GM19193 (cell line): ENCODE data around the gene MRPS34.
A peak's percentile ranks its signal among the peaks of the same experiment; 100 is the strongest.

Source experiments
- POLR2A ChIP-seq: IDR thresholded peaks from 4 replicates; pipeline ENCODE4 v1.6.1; 2011; ENCODE audit not compliant: insufficient read depth, insufficient read length; ENCODE audit errors: extremely low read depth

Gene MRPS34

DNA sequence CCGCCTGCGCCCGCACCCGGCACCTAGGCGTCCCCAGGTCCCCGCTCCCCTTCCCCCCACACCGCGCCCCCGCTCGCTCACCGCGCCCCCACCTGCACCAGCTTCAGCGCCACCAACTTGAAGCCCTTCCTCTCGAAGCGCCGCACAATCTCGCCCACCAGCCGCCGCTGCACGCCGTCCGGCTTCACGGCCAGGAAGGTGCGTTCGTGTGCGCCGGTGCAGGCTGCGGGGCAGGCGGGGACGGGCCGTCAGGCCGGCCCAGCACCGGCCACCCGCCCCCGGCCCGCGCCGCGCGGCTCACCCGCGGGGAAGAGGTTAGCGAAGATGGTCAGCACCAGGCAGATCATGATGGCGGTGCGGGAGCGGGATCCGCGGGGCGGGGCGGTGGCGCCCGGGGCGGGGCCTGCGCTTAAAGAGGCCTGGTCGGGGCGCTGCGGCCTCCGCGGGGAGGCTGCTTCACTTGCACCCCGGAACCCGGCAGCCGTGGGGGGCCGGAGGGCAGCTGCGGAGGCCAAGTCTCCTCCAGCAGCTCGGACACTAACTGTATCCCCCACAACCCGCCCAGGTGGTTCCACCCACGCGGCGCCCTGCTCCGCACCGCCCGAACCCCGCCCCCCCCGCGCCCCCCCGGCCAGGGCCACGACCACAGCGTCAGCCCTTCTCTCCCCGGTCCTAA, 1.6 kb downstream of the MRPS34 start, which contains the start of gene NME3:
NME3 (minus strand) TSS at position 356 of the 676 bp plus-strand sequence; CDS start at position 347, 9 bp downstream.
- TF ChIP-seq POLR2A: peak; percentile 42

GRCh38 chr16:1770328-1771187, 2.4 kb downstream of the MRPS34 start:
- peak; percentile 45 for TF ChIP-seq POLR2A

- no peak for TF ChIP-seq POLR2A
These were observed 3.3 kb downstream of the MRPS34 start for GRCh38 chr16:1769402-1770300.

DNA sequence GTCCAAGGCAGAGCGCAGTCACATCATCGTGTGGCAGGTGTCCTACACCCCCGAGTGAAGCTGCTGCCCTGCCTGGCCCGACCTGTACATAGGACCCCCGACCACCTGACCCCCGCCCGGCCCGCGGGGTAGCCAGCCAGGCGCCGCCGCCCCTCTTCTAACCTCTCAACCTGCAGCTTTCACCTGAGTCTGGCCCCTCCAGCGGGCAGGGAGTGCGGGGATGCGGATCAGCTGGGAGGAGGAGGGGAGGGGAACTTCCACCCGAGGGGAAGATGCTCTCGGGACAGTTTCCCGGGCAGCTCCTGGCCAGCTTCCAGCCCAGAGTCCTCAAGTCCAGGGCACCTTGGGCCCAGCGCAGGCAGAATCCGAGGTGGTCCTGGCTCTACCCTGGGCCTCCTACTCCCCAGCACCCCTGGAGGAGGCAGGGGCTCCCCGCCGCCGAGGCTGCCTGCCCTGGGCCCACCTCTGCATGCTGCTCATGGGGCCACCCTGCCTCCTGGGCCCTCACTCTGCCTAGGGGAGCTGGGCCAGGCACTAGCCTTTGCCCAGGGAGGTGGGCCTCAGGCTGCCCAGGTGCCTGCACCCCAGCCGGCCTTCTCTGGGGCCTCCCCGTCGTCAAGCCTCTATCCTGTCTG, 4.0 kb downstream of the MRPS34 start:
- TF ChIP-seq POLR2A: peak; percentile 11

DNA sequence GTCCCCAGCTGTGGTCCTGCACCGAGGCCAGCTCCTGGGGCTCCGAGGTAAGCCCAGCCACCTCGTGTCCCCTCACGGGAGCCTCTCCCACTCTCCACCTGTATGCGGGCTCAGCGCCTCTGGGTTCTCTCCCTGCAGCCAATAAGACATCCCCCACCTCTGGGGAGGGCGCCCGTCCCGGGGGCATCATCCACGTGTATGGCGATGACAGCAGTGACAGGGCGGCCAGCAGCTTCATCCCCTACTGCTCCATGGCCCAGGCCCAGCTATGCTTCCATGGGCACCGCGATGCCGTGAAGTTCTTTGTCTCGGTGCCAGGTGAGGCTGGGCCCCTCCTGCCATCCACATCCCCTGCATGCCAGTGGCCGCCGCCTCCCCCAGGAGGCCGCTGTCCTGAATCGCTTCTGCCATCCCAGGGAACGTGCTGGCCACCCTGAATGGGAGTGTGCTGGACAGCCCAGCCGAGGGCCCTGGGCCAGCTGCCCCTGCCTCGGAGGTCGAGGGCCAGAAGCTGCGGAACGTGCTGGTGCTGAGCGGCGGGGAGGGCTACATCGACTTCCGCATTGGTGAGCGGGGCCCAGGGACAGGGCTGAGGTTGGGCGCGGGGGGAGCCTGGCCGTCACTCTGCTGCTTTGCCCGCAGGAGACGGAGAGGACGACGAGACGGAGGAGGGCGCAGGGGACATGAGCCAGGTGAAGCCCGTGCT, 4.7 kb downstream of the MRPS34 start:
- no peak for TF ChIP-seq POLR2A

- no peak for TF ChIP-seq POLR2A
These were observed 5.6 kb downstream of the MRPS34 start for GRCh38 chr16:1767116-1767994.

DNA sequence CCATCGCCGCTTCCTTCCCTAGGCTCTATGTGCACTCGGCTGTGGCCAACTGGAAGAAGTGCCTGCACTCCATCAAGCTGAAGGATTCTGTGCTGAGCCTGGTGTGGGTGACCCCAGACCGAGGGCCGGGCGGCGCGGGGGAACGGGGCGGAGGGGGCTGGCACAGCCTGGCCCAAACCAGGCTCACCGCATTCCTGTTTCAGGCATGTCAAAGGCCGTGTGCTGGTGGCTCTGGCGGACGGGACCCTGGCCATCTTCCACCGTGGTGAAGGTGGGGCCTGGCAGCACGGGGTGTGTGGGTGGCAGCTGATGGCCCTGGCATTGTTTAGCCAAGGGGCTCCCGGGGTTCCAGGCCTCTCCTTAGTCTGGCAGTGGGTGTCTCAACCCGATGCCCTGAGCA, 6.2 kb downstream of the MRPS34 start:
- TF ChIP-seq POLR2A: no peak

- TF ChIP-seq POLR2A: no peak
These were observed 6.7 kb downstream of the MRPS34 start for GRCh38 chr16:1766231-1766630.

DNA sequence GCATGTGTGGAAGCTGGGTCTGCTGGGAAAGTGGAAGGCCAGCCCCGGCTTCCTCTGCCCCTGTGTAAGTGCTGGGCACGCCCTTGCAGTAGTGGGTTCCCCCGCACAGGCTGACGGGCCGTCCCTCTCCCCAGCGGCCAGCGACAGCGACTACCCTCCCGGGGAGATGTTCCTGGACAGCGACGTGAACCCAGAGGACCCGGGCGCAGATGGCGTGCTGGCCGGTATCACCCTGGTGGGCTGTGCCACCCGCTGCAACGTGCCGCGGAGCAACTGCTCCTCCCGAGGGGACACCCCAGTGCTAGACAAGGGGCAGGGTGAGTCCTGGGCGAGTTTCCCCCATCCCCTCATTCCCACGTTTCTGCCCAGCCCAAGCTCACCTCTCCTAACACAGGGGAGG, 7.1 kb downstream of the MRPS34 start:
- no peak for TF ChIP-seq POLR2A

DNA sequence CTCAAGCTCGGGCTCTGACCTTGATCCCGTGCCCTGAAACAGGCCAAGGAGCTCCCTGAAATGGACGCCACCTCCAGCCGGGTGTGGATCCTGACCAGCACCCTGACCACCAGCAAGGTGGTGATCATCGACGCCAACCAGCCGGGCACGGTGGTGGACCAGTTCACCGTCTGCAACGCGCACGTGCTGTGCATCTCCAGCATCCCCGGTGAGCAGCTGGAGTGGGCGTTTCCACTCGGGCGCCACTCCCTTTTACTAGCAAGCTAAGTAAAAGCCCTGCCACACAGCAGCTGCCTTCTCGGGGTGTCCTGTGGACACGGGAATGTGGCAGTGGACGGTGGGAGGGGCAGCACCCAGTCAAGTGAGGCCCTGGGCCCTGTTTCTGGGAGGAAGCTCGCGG, 8.0 kb downstream of the MRPS34 start:
- no peak for TF ChIP-seq POLR2A

DNA sequence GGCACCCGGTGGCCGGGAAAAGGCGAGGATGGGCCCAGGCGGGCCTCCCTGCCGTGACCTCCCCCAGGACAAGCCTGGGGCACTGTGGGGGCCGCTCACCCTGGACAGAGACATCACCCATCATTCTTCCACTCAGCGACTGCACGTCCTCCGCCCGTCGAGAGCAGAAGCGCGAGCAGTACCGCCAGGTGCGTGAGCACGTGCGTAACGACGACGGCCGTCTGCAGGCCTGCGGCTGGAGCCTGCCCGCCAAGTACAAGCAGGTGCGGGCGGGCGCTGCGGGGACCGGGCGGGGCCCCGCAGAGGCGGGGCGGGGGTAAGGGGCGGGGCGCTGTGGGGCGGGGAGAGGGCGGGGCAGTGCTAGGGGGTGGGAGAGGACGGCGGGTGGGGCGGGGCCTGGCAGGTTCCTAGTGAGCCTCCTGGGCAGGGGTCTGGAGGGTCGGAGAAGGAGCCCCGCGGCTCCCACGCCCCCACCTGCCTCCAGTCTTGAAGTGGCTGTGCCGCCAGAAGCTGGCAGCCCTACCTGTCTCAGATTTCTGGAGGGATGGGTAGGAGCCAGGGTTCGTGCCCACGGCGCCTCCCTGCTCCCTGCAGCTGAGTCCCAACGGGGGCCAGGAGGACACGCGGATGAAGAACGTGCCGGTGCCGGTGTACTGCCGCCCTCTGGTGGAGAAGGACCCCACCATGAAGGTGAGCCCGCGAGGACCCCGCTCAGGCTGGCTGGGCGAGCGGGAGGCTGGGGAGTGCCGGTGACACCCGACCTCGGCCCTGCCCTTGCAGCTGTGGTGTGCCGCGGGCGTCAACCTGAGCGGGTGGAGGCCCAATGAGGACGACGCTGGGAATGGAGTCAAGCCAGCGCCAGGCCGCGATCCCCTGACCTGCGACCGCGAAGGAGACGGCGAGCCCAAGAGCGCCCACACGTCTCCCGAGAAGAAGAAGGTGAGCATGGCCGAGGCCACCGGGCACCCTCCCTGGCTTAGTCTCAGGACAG, 9.1 kb downstream of the MRPS34 start:
- no peak for TF ChIP-seq POLR2A
